Activated naive CD8-positive, alpha-beta T cell treated with anti-CD3 and anti-CD28 coated beads, Interleukin-2, amount 10 ng/mL, durations not matched to agents 7 days and 5 days (primary cell): ENCODE results near the gene HNRNPH1. TPM values are rescaled to one million over a fixed set of nuclear protein-coding genes. Genes with fewer than 3 reads are reported as not detected.

Experiments used
- ATAC-seq: fragments of 150-1000 bp; cut with Tn5 transposase; one replicate; pipeline ENCODE4 v1.10.0; 2021; ENCODE audit warnings: low read depth, moderate library complexity
- POLR2A ChIA-PET: fragments of 350-600 bp; sonication (Branson Sonifier 250); formaldehyde crosslinking; loops from one replicate; lab custom pipeline; 2021; ENCODE audit warnings: antibody characterized with exemption; lab: Charles Lee
- DNase-seq: peaks from one replicate; pipeline ENCODE4 v3.0.0; 2021
- H3K27ac Mint-ChIP-seq: one replicate; pipeline ENCODE4 v1.8.0; 2022; ENCODE audit warnings: mild to moderate bottlenecking, mixed read lengths
- H3K27me3 Mint-ChIP-seq: one replicate; pipeline ENCODE4 v1.8.0; 2022; ENCODE audit warnings: mild to moderate bottlenecking, moderate library complexity, mixed read lengths
- H3K36me3 Mint-ChIP-seq: one replicate; pipeline ENCODE4 v1.8.0; 2021; ENCODE audit warnings: mild to moderate bottlenecking, mixed read lengths
- H3K4me1 Mint-ChIP-seq: one replicate; pipeline ENCODE4 v1.8.0; 2021; ENCODE audit warnings: mixed read lengths
- H3K4me3 Mint-ChIP-seq: one replicate; pipeline ENCODE4 v1.8.0; 2022; ENCODE audit warnings: mild to moderate bottlenecking, moderate library complexity, mixed read lengths
- H3K9me3 Mint-ChIP-seq: one replicate; pipeline ENCODE4 v1.8.0; 2021; ENCODE audit warnings: mixed read lengths
- total RNA-seq, 2 experiments: library from RNA; stranded (reverse); gene quantifications; one replicate each; pipeline ENCODE4 v1.2.3, GENCODE V29; 2021

Gene HNRNPH1
- total RNA-seq, 2 experiments from 2014 or later: 1,103 to 1,162 TPM

DNA sequence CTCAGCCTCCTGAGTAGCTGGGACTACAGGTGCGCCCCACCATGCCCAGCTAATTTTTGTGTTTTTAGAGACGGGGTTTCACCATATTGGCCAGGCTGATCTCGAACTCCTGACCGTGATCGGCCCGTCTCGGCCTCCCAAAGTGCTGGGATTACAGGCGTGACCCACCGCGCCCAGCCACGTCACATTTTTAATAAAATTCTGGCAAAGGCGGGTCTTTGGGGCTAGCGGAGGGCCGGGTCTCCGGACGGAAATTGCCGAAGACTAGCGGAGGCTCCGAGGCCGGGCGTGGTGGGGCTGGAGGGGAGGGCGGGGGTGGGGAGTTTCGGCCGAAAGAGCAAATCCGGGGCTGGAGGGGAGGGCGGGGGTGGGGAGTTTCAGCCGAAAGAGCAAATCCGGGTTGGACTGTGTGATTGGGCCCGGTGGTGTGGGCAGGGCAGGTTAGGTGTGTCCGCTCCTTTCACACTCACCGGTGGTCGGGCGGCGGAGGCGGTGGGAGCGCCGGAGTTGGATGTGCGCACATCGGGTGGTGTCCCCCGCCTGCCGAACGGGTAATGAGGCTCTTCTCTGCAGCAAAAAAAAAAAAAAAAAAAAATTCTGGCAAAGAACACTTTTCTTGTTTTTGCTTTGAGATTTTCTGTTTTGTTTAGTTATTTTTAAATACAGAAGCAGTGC, 46.0 kb downstream of the HNRNPH1 start:
- no peaks in the 10 kb centered on the region for H3K9me3 Mint-ChIP-seq
- H3K27me3 Mint-ChIP-seq: no peaks in the 10 kb centered on the region
- no peak overlapping the region for H3K4me3 Mint-ChIP-seq

DNA sequence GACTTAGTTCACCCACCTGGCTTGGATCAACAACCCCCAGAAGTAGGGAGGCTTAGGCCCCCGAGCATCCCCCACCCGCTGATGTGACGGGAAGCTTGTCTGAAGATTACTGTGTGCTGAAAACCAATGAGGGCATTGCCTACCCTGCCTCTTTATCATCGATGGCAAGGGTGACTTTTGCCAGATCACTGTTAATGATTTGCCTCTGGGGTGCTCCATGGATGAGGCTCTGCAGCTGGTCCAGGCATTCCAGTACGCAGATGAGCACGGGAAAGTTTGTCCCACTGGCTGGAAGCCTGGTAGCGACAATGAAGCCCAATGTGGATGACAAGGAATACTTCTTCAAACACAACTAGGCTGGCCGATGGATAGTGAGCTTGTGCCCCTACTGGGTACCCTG, 51.1 kb downstream of the HNRNPH1 start:
- DNase-seq: no peak
- POLR2A ChIA-PET: no interaction called here
- no peaks in the 10 kb centered on the region for H3K4me1 Mint-ChIP-seq
- no peak for ATAC-seq
- H3K4me3 Mint-ChIP-seq: no peak overlapping the region
- no peaks in the 10 kb centered on the region for H3K27me3 Mint-ChIP-seq
- H3K9me3 Mint-ChIP-seq: no peaks in the 10 kb centered on the region
- no peak overlapping the region for H3K27ac Mint-ChIP-seq
- peaks cover 11% of the 10 kb centered on the region for H3K36me3 Mint-ChIP-seq

More for the DNA sequence above, 46.0 kb downstream of the HNRNPH1 start:
- Mint-ChIP-seq H3K4me1 (no peaks in the 10 kb centered on the region), H3K36me3 (peaks cover 6% of the 10 kb centered on the region), H3K27ac (no peak overlapping the region)
- no peak for ATAC-seq
- no peak for DNase-seq
- POLR2A ChIA-PET: no interaction called here

DNA sequence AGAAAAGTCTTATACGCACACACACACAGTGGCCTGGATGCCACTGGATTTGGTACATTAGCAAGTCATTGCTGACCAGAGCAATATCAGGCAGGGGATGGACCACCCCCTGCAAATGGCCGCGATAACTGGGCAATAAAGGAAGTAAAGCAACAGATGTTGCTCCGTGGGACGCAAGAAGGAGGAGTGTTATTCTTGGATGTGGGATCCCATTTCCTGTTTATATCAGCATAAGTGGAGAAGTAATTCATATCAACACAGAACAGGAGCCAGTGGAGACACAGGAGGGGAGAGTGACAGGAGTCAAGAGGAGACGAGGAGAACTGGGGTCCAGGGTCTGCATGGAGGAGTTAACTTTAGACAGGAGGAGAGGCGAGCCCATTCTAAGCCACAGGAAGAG, 54.8 kb downstream of the HNRNPH1 start:
- no peak overlapping the region for H3K4me3 Mint-ChIP-seq
- ATAC-seq: no peak
- no peaks in the 10 kb centered on the region for H3K27me3 Mint-ChIP-seq
- no peak for DNase-seq
- POLR2A ChIA-PET: no interaction called here
- H3K9me3 Mint-ChIP-seq: no peaks in the 10 kb centered on the region
- no peak overlapping the region for H3K27ac Mint-ChIP-seq
- H3K36me3 Mint-ChIP-seq: peaks cover 12% of the 10 kb centered on the region
- no peaks in the 10 kb centered on the region for H3K4me1 Mint-ChIP-seq

DNA sequence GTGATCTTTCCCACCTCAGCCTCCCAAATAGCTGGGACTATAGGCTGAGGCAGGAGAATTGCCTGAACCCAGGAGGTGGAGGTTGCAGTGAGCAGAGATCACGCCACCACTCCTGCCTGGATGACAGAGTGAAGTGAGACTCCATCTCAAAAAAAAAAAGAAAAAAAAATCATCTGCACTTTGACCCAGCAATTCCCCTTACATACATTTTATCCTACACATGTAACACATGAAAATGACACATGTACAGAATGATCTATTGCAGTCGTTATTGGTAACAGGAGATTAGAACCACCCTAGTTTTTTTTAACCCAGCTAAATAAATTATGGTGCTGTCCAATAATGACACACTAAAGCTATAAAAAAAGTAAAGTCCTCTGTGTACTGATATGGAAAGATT, 58.9 kb downstream of the HNRNPH1 start:
- DNase-seq (no peak), ATAC-seq (no peak)
- H3K4me1 Mint-ChIP-seq: no peaks in the 10 kb centered on the region
- POLR2A ChIA-PET: no interaction called here
- no peak overlapping the region for H3K27ac Mint-ChIP-seq
- H3K27me3 Mint-ChIP-seq: no peaks in the 10 kb centered on the region
- no peak overlapping the region for H3K4me3 Mint-ChIP-seq
- H3K9me3 Mint-ChIP-seq: no peaks in the 10 kb centered on the region
- H3K36me3 Mint-ChIP-seq: peaks cover 13% of the 10 kb centered on the region

Other genes with a start within 250 kb of the HNRNPH1 start
- 10 to 100 TPM; 43.0 to 48.9 TPM for gene RUFY1, start 73.1 kb downstream of the HNRNPH1 start, total RNA-seq
- gene CBY3, start 57.4 kb upstream of the HNRNPH1 start, total RNA-seq: under 1 TPM in 1 of 2 experiments, not detected in 1; 0.40 TPM
- gene CANX, start 75.3 kb upstream of the HNRNPH1 start, total RNA-seq: 100 to 1,000 TPM; 255 to 294 TPM
- gene MAML1, start 109.2 kb upstream of the HNRNPH1 start, total RNA-seq: 10 to 100 TPM; 38.5 TPM
- gene LTC4S, start 170.3 kb upstream of the HNRNPH1 start, total RNA-seq: 1 to 10 TPM; 5.7 to 6.3 TPM
- 100 to 1,000 TPM; 118 TPM for gene MGAT4B, start 183.2 kb upstream of the HNRNPH1 start, total RNA-seq
- gene SQSTM1, start 197.2 kb upstream of the HNRNPH1 start, total RNA-seq: 100 to 1,000 TPM; 196 to 216 TPM
- gene MRNIP, start 235.1 kb upstream of the HNRNPH1 start, total RNA-seq: 10 to 100 TPM; 46.1 to 47.4 TPM